ENCODE measurements around the gene CEP350.

DNA sequence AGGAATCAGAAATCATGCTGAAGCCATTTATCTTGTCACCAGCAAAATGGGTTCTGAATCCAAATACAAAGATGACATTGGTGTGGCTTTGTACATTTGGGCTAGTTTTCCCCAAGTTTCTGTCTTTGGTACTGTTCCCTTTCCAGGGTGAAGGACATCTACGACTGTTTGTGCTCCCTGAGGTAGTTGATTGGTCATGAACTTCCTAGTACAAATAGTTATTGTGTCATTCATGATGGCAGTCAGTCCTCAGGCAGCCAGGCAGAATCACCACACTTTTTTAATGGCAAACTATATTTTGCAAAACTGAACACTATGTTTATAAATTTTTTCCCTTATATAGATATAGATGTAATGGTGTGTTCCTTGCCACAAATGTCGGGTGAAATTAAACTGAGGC, 46.0 kb downstream of the CEP350 start:
- TF ChIP-seq SUZ12 (IDR thresholded peaks at IDR 0.05; ENCODE audit: extremely low read depth, insufficient read depth, insufficient read length) (no peak), ZNF274 (IDR thresholded peaks at IDR 0.05; ENCODE audit: low read depth, low read length) (no peak)

Data from NT2/D1 (cell line).